Stimulated activated CD8-positive, alpha-beta memory T cell treated with anti-CD3 and anti-CD28 coated beads, Interleukin-12 subunit alpha, Interleukin-12 subunit beta, amount 100 ng/mL, for 24 hours (primary cell): ENCODE measurements around the gene TMEM225B.
"Not testable (repeated sequence)": the region's sequence is repeated elsewhere in the genome, so short reads cannot be mapped to it uniquely, and the experiment has no call there.

Source experiments
- DNase-seq: peaks from one replicate; pipeline ENCODE4 v3.0.0-alpha.2; 2020; ENCODE audit errors: extremely low read depth

Gene TMEM225B, protein sequence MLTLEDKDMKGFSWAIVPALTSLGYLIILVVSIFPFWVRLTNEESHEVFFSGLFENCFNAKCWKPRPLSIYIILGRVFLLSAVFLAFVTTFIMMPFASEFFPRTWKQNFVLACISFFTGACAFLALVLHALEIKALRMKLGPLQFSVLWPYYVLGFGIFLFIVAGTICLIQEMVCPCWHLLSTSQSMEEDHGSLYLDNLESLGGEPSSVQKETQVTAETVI

DNA sequence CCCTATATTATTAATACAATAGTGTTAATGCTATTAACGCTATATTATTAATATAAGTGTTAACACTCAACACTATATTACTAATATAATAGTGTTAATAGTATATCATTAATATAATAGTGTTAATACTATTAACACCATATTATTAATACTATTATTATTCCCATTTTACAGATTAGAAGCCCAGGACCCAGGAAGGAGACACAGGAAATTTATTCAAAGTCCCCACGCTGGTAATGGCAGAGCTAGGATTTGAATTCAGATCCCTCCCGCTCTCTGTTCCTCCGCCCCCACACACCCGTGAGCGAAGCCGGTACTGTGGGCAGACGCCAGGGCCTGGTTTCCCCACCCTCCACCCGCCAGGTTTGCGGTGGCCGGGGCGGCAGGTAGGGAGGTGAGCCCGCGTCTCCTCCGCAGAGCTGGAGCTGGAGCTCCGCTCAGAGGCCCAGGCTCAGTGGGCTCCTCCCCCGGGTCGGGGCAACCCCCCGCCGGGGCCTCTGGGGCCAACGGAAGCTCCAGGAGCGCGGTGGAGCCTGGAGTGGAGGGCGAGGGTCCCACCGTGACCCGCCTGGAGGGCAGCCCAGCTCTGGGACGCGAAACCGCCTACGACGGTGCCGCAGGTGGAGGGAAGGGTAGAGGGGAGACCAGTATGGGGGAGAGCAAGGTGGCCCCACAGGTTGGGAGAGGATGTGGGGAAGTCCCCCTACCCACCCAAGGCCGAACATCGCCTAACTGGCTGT is at the start of gene TMEM225B:
Gene TMEM225B, plus strand, starts transcription at position 506 of the 740 bp plus-strand sequence. CDS start 6,122 bp downstream, outside the sequence.
- DNase-seq: no peak

DNA sequence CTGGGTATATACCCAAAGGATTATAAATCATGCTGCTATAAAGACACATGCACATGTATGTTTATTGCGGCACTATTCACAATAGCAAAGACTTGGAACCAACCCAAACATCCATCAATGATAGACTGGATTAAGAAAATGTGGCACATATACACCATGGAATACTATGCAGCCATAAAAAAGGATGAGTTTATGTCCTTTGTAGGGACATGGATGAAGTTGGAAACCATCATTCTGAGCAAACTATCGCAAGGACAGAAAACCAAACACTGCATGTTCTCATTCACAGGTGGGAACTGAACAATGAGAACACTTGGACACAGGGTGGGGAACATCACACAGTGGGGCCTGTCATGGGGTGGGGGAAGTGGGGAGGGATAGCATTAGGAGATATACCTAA is 48.5 kb upstream of the TMEM225B start:
- not testable (repeated sequence) for DNase-seq

DNA sequence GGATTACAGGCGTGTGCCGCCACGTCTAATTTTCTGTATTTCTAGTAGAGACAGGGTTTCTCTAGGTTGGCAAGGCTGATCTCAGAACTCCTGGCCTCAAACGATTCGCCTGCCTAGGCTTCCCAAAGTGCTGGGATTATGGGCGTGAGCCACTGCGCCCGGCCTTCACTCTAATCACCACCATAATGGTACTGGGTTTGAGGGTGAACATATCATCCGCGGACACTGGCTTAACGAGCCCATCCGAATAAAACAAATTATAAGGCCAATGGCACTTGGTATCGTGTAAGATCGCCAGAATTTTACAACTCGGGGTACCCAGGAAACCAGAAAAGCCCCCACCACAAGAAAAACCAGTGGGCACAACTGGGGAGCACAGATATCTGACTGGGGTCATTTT is 46.7 kb upstream of the TMEM225B start:
- DNase-seq: no peak

DNA sequence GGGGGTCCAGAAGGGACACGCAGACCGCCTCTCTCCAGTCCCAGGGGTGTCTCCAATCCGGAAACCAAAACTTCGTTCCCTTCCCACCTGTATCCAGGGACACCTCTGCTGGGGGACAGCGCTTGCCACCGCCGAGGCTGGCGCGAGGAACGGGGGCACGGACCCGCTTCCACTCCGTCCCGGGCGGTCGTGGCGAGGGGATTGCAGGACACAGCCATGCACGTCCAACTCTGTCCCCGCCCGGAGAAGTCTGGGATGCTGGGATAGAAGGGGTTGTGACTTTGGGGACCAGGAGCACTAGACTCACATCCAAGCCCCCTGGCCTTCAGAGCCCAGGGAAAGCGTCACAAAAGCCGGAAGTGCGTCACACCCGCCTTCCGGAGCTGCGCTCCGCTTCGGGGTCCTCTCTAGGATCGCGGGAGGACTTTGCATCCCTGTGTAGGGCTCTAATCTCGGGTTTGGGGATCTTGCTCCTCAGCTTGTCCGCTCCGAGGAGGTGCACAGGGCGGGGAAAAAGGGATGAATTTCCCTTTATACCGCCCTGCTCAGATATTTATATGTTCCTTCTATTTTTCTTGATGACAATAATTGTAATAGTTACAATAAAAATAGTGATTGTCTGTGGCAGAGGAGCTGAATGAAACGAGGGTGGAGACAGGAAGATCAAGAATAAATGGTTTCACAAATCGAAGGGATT is 46.2 kb upstream of the TMEM225B start, which contains the start of gene FAM200A:
Gene FAM200A, minus strand, starts transcription at position 348 of the 697 bp plus-strand sequence. CDS start 3,707 bp downstream, outside the sequence.
- peak; percentile 66 for DNase-seq

DNA sequence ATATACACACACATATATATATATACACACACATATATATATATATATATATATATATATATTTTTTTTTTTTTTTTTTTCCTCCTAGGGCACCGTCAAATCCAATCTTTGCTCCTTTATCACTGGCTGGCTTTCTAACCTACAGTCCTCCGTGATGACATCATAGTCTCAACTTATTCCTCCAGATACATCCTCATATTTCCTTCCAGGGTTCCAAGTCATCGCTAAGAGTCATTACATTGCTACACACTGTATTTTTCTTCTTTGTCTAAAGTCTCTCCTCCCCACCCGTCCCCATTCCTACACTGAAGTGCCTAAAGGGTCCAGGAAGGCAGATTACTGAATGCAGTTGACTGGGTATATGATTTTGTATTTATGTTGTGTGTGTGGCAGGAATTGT is 45.0 kb upstream of the TMEM225B start:
- no peak for DNase-seq

DNA sequence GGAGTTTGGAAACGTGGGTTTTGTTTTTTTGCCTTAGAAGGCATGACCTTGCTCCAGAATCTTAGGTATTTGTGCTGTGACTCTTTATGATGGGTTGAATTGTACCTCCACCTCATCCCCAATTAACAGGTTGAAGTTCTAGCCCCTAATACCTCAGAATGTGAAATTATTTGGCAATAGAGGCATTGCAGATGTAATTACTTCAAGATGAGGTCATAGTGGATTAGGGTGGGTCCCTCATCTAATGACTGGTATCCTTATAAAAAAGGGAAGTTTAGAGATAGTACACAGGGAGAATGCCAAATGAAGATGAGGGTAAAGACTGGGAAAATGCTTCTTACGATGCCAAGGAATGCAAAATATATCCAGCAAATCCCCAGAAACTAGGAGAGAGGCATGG is 43.1 kb upstream of the TMEM225B start:
- no peak for DNase-seq

DNA sequence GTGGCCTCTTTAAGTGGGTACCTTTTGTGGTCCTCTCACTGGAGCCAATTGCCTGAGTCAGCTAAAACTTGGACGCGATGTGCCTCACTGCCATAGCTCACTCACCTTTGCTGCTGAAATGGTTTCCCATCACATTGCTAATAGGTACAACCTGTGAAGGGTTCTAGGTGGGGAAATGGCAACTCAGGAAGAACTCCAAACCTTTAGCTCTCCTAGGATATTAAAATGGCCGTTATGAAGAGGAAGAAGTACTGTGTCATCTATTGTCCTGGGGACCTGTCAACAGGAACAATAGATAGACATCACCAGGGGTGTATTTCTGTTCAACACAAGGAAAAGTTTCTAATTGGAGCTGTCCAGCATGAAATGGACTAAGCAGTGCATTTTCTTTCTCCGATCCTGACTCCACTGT is 40.9 kb upstream of the TMEM225B start:
- DNase-seq: no peak

DNA sequence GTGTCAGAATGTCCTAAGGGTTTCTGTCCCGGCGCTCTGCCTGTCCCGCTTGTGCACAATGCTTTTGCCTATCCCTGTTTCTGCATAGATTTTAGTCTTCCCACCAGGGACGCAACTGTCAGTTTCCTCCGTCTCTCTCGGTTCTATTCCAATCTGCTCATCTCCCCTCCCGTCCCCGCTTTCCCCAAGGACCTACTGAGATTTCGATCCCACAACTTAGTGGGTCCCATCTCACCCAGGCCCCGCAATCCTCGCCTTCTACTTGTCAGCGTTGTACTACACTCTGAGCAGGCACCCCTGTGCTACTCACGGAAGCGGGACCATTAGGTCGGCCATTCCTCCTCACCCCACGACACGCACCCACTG is 40.1 kb upstream of the TMEM225B start:
- no peak for DNase-seq

DNA sequence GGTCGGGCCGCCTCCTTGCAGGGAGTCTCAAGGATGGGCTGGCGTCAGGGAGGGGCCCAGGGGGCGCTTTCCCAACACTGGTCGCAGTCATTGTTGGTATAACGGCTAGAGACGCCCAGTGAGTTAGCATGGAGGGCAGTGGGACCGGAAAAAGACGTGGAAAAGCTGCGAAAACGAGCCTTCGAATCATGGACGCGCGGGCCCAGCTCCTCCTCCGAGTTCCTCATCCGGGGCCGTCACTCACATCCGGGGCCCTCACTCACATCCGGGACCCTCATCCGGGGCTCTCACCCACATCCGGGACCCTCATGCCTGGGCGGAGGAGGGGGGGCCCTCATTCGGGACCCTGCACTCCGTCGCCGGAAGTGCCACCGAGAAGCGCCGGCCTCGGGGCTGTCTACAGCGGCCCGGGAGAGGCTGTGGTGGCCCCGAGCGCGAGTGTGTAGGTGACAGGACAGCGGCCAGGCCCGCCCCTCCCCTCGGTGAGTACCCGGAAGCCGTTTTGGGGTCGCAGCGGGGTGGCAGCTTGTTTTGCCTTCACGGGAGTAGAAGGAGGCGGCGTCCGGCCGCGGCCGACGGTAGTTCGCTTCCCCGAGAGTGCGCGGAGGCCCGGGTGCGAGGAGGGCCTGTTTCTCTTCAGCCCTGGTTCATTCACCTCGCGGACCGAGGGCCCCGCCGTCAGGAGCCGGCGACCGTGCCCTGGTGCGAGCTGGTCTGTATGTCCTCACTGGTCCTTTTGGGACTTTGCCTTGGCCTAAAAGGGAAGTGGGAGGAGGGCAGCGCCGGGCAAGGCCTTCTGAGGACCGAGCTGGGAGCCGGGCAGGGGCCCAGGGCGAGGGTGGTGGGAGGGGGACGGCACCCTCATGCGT is 39.5 kb upstream of the TMEM225B start, which contains the start of gene ZNF655:
Gene ZNF655, plus strand, starts transcription at position 337 of the 869 bp plus-strand sequence. CDS start 1,918 bp downstream, outside the sequence.
- peak; percentile 82 for DNase-seq

DNA sequence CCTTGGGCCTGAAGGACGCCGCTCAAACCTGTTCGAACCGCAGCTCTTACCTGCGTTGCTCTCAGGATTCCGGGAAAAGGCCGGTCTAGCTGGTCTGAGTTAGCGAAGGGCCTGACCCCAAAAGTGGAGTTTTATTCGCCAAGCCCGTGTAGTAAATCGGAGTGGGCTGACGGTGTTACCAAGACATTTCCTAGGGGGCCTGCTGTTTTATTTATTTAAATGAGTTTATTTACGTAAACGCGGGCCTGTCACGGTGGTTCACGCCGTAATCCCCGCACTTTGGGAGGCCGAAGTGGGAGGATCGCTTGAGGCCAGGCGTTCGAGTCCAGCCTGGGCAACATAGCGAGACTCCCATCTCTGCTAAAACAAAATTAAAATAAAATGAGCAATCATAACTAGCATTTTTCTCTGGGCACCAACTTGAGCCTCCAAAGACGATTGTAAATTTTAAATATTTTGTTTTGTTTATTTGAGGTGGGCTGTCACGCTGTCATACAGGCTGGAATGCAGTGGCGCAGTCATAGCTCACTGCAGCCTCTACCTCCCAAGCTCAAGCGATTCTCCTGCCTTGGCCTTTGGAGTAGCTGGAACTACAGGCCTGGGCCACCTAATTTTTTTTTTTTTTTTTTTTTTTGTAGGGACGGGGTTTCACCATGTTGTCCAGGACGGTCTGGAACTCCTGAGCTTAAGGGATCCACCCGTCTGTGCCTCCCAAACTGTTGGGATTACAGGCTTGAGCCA is 38.7 kb upstream of the TMEM225B start:
- DNase-seq: no peak

DNA sequence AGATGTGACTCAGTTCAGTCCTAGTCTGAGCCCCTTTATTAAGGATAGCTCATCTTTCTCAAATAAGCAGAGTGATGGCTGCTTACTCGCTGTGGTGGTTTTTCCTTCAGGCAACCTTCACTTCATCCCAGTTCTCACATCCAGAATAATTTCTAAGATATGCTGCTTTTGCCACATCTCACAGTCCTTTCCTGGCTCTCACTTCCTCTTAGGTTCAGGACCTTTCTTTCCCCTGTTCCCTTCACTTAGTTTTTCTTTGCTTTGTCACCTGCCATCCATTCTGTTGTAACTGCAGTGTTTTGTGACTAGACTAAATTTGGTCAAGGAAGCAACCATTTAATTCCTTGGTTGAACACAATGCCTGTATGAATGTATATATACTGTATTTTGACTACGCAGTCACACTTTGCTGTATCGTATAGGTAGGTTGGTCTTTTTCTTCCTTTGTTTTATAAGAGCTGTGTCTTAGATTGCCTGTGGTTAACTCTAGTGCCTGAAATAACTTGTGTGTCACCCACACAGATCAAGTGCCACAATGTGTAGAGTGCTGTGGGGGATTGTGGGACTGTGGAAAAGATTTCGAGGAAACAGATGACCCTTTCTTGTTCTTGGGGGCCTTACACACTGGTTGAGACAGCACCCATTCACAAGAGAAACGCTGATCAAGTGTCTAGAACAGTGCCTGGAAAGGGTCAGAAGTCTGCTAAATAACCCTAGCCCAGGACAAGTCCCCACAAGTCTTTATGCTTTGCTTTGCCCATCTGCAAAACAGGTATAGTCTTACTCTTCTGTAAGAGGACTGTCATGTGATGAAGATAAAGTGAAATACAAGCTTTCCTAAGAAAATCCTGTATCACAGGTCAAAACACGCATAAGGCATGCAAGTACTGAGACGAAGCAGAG is 37.0 kb upstream of the TMEM225B start:
- DNase-seq: no peak

DNA sequence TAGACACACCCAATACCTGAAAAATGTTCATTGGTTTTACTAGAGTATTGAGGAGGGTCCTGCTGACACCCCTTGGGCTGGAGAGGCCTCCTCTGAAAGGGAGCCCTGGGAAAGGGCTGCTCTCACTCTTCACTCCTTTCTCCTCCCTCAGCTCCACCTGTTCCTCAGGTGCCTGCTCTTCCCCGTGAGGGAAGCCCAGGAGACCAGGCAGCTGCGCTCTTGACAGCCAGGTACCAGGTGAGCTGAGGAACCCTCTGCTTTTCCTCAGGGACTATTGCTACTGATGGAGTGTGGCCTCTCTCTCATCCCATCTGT is 36.4 kb upstream of the TMEM225B start:
- DNase-seq: no peak

DNA sequence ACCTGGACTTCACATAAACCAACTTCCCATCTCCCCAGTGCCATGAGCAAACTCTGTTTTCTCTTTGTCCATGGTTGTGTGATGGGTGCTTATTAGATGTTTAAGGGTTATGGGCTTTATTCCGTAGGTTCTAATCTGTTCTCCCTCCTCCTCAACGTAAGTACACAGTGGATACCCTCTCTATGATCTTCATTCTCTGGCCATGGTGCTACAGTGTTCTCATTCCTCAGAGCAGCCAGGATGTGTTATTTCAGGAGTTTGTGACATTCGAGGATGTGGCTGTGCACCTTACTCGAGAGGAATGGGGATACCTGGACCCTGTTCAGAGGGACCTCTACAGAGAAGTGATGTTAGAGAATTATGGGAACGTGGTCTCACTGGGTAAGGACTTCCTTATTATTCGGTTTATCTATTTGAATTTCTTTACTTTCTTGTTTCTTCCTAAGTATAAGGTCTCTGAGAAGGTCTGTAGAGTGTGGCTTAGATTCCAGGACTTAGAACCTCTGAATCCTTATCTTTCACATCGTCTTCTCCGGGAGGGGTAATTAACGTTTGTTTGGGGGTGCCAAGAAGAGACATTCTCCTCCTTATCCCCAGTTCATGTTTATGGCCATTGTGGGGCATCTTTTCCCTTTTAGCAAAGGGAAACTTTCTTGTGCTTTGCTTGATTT is 35.8 kb upstream of the TMEM225B start:
- no peak for DNase-seq

DNA sequence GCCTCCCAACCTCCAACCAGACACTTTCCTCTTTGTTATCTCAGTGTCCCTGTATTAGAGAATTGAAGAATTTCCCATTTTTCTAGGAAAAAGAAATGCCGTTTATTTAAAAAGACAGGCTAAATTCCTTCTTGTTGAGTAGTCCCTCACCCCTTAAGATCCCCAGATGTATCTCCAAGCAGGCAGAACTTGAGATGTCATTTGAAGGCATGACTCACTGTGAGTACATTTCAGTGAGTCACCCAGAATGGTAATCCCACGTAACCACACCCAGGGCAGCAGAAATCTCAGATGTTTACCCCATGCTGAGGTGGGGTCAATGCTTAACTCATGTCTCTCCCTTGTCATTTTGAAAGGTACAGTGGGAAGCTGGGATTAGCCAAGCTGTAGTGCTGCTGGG is 35.2 kb upstream of the TMEM225B start:
- DNase-seq: no peak

DNA sequence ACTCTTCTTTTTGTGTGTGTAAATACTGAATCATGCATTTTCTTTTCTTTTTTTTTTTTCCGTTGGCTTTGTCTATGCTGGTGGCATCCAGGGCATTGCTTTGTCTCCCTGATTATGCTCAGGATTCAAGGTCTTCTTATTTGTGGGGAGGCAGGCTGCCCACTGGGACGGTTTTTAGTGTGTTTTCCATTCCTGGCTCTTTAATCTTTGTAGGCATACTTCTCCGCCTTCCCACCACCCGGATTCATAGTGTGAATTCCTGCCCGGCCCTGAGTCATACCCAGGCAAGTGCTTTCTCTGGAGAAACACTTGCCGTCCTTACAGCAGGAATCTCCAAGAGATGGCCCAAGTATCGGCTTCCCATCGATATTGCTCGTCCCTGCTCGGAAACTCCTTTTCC is 34.4 kb upstream of the TMEM225B start:
- DNase-seq: no peak

DNA sequence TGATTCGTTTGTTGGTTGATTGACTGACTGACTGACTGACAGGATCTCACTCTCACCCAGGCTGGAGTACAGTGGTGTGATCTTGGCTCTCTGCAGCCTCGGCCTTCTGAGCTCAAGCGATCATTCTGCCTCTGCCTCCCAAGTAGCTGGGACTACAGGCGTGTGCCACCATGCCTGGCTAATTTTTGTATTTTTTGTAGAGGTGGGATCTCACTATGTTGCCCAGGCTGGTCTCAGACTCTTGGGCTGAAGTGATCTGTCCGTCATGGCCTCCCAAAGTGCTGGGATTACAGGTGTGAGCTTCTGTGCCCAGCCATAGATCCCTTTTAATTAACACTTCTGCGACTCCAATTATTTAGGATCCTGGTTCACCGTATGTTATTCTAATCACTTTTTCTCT is 29.3 kb upstream of the TMEM225B start:
- DNase-seq: not testable (repeated sequence)

DNA sequence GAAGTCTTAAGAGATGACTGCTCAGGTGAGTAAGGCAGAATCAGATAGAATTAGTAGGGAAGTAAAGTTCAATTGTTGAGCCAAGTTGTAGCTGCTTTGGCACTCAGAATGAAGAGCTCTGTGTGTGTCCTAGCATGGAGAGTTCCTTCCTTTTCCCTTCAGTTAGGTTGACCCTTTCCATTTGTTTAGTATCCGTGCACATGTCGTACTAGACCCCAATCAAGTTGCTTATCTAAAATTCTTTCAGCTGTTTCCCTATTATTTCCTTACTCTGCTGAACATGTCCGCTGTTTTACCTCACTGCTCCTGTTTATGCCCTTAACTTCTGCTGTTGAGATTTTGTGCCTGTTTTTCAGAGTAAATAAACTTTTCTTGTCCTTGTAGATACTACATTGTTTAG is 26.3 kb upstream of the TMEM225B start:
- no peak for DNase-seq

DNA sequence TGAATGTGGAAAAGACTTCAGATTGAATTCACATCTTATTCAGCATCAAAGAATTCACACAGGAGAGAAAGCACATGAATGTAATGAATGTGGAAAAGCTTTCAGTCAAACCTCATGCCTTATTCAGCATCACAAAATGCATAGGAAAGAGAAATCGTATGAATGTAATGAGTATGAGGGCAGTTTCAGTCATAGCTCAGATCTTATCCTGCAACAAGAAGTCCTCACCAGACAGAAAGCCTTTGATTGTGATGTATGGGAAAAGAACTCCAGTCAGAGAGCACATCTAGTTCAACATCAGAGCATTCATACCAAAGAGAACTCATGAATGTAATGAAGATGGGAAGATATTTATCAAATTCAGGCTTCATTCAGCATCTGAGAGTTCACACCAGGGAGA is 24.8 kb upstream of the TMEM225B start:
- no peak for DNase-seq

DNA sequence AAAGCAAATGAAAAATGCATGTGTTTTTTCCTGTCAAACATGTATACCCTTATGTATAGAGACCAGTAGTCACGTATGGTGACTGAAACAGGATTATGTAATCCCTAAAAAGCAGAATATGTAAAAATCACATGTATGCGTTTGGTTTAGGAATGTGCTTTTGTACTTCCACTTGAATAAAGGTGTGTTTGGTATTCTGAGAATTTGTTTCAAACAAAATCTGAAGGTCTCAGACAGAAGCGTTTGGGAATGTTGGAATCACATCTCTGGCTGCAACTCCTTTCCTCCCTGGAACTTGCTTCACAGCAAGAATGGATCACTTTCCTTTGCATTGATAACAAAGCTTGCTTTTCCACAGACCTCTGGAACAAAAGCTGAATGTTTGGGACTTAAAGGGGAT is 21.8 kb upstream of the TMEM225B start:
- no peak for DNase-seq
